SHP77 (cell line): Measurements from ENCODE around the gene SH3TC1.

ENCODE experiments used
- DNase-seq, 2 experiments: peaks; one replicate each; lab custom pipeline; 2025; lab: John Stamatoyannopoulos, UW

The SH3TC1 gene

DNA sequence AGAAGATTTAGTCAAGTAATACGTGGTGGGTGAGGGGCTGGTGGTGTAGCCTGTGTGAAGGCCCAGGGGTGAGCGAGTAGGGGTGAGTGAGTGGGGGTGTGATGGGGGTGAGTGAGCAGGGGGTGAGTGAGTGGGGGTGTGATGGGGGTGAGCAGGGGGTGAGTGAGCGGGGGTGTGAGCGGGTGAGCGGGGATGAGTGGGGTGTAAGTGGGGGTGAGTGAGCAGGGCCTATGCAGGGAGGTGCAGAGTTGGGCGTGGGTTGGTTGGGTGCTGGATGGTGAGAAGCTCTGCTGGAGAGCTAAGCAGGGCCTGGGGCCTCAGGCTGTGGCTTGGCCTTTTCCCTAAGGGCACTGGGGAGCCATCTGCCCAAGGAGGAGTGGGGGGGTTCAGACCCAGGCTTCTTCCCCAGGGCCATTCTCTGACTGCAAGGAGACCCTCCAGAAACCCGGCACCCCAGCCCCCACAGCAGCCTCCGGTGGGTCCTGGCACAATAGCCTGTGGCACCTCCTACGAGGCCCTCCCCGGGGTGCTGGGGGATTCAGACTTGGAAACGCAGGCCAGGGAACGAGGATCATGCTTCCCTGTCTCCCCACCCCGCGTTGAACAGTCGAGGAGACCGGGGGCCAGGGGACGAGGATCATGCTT lies 30.4 kb downstream of the SH3TC1 start:
- DNase-seq: no peak

DNA sequence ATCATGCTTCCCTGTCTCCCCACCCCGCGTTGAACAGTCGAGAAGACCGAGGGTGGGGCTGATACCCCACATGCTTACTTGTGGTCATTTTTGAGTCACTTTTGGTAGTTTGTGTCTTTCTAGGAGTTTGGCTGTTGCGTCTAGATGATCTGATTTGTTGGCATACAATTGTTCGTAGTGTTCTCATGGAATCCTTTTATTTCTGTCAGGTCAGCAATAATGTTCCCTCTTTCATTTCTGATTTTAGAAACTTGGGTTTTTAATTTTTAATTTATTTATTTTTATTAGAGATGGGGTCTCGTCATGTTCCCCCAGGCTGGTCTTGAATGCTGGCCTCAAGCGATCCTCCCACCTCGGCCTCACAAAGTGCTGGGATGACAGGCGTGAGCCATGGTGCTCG lies 30.9 kb downstream of the SH3TC1 start:
- DNase-seq: no peak

- no peak for DNase-seq
Observed at GRCh38 chr4:8230891-8231290, 31.8 kb downstream of the SH3TC1 start.

GRCh38 chr4:8231551-8232049 lies 32.5 kb downstream of the SH3TC1 start:
- DNase-seq: no peak

DNA sequence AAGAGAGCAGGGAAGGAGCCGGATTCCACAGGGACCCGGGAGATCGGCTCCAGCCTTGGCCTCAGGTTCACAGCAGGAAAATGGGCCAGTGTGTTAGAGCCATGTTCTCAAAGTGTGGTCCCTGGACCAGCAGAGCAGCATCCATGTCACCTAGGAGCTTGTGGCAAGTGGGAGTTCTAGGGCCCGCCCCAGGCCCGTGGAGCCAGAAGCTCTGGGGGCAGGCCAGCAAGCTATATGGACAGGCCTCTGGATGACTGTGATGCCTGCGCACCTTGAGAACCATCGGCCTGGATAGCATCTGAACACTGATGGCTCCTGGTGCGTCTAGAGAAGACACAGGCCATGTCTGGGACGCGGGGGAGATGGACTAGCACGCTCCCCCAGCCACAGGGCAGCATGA lies 33.7 kb downstream of the SH3TC1 start:
- no peak for DNase-seq

DNA sequence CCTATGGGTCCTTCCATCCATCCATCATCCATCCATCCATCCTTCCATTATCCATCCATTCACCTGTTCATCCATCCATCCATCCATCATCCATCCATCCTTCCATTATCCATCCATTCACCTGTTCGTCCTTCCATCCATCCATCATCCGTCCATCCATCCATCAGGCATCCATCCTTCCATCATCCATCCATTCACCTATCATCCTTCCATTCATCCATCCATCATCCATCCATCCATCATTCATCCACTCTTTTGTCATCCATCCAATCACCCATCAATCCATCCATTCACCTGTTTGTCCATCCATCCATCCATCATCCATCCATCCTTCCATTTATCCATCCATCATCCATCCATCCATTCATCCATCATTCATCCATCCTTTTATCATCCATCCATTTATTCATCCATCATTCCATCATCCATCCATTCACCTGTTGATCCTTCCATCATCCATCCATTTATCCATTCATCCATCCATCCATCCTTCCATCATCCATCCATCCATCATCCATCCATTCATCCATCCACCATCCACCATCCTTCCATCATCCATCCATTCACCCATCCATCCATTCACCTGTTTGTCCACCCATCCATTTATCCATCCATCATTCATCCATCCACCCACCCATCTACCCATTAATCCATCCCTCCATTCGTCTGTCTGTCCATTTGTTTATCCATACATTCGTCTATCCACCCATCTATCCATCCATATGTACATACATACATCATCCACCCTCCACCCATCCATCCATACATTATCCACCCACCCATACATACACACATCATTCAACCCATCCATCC lies 34.8 kb downstream of the SH3TC1 start:
- DNase-seq: no peak

DNA sequence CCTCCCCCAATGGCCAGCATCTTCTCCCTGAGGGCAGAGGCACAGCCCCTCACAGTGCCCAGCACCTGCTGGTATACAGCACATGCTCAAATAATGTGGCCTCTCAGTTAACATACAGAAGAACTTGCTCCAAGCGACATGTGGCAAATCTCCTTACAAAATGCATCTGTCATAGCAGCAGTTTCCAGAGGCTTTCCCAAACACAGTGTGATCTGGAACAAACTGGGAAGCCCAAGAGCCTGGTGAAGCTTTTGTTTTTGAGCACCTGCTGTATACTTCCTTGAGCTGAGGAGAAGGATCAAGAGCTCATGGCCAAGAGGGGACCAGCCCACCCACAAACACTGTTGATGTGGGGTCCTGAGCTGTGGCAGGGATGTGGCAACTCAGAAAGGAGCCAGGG lies 35.6 kb downstream of the SH3TC1 start:
- DNase-seq: no peak

- DNase-seq: no peak
Observed at GRCh38 chr4:8235224-8235623, 36.1 kb downstream of the SH3TC1 start.

DNA sequence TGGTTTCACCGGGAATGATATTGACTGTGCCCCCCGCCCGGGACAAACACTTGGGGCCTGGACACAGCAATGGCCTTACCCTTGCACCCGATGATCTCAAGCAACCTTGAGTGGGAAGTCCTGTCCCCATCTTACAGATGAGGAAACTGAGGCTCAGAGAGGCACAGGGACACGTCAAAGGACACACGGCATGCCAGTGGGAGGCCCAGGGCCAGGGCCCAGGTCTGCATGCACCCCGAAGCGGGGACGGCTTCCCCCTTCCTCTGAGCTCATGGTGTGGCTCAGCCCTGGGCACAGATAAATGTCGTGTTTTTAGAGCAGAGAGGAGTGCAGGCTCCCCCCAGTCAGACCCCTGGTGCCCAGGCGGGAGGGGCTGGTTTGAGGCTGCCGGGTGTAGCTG lies 36.6 kb downstream of the SH3TC1 start:
- no peak for DNase-seq

- DNase-seq: no peak
Observed at GRCh38 chr4:8236106-8236919, 37.2 kb downstream of the SH3TC1 start.

GRCh38 chr4:8236920-8237195 lies 37.8 kb downstream of the SH3TC1 start:
- DNase-seq: no peak

- DNase-seq: no peak
Observed at GRCh38 chr4:8237256-8237989, 38.3 kb downstream of the SH3TC1 start.

DNA sequence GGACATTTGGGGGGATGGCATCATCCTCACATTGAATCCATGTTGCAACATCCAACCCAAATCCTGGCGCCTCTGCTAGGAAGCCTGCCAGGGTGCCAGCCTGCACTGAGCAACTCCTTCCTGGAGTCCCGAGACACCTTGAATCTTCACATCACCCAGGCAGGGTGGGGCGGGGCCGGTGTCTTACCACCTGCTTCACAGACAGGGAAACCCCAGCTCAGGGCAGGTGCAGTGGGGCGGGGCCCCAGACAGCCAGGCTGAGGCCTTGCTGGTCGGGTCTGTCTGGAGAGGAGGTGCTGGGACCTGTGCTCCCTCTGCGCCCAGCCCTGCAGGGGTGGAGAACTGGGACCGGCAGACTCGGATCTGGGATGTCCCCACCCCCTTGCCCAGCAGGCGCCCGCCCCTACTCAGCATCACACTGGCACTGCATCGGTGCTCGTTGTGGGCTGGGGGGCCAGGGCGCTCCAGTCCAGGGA lies 39.0 kb downstream of the SH3TC1 start:
- DNase-seq: no peak

DNA sequence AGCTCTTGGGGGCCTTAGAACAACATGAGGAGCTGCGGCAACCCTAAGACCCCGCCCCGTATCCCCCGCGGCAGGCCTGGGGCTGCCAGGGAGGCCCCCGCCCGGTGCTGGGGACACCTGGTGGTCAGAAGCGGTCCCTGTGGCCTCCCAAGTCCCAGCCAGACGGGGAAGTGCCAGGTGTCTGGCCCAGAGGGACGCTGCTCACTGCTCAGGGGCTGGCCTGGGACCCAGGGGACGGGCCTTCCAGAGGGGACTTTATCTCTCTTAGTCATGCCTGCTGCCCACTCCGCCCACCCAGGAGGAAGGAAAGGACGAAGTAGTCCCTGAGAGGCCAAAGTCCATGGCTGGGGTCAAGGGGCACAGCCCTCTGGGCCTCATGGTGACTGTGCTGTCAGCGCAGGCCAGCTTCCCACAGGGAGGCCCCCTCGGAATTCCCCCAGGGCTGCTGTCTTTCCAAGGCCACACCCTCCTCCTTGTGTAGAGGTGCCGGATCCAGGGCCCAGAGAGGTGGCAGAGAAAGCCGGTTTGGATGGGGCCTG lies 39.5 kb downstream of the SH3TC1 start:
- DNase-seq: no peak

- DNase-seq: no peak
Observed at GRCh38 chr4:8239226-8239625, 40.1 kb downstream of the SH3TC1 start.

DNA sequence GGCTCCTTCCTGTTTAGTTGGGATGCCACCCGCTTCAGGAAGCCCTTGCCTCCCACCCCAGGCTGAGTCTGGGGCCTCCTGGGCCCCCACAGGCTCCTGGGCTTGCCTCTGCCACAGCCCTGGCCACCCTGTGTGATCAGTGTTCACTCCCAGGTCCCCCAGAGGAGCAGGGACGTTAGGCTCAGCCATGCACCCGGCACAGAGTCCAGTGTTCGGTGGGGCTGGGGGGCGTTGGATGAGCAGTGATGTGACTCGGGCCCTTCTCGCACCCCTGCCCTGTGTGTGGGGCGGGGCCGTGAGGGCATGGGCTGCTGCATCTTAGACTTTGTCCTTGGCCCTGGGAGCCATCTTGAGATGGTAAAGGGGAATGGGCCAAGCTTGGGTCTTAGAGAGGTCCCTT lies 40.6 kb downstream of the SH3TC1 start:
- no peak for DNase-seq

DNA sequence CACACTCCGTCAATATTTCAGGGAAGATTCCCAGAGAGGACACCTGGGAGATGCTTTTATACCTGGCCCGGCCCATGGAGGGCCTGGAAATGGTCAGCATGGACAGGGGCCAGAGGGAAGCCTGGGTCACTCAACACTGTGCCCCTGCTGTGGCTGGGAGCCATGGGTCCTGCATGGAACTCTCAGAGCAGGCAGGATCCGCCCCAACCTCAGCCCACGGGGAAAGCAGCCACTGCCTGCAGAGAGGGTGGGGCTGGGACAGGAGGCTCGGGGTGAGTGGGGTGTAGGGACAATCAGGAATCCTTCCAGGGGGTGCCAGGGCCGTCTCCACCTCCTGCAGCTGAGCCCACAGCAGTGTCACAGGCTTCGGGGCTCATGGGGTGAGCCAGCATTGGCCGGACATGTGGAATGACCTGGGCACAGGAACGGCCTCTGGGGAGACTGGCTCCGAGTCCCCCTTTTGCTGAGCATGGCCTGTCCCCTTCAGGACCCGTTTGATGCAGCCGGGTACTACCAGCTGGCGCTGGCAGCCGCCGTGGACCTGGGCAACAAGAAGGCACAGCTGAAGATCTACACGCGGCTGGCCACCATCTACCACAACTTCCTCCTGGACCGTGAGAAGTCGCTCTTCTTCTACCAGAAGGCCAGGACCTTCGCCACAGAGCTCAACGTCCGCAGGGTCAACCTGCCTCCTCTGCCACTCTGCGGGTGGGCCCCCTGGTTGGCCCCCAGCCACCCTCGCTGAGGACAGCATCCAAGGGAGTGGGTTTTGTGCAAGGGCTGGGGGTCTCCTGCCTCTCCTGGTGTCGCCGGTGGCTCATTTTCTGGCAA lies 41.3 kb downstream of the SH3TC1 start:
- no peak for DNase-seq

DNA sequence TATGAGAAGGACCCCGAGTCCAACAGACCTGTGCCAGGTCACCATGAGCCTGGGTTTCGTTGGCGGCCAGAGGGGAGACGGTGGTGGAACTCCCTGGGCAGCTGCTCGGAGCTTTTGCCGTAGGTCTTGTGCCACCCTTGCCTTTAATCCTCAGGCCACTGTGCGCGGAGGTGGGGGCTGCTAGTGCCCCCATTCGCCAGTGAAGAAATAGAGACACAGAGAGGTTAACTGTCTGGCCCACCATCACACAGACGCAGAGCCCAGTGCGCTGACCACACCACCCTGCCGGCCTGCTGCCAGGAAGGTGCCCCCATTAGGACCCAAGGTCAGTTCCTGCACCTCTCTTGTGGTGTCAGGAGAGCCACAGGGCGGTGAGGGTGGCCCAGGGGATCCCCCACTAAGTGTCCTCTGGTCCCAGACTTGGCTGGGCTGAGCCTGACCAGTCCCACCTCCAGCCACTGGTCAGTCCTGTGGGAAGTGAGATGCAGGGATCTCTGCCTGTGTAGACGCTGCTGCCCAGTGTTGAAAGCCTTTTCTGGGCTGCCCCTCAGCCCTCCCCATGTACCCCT lies 42.2 kb downstream of the SH3TC1 start:
- no peak for DNase-seq

GRCh38 chr4:8241895-8242696 lies 43.0 kb downstream of the SH3TC1 start:
- peak in 1 of 2 experiments; percentile 17 for DNase-seq
